ENCODE measurements around the gene MYL5.
A peak's percentile ranks its signal among the peaks of the same experiment; 100 is the strongest.
"Not testable (repeated sequence)": the region's sequence is repeated elsewhere in the genome, so short reads cannot be mapped to it uniquely, and the experiment has no call there.

MYL5 gene

GRCh38 chr4:674172-675035 is at the start of gene MYL5, which contains the start of gene ATP5ME:
TSS of gene MYL5 (plus strand) at chr4:674542. CDS start at chr4:678027, 3,485 bp downstream.
TSS of gene ATP5ME (minus strand) at chr4:674276. CDS start at chr4:674247, 29 bp downstream.
- DNase-seq (ENCODE audit: low read depth in 2 of 2) = peak; percentile 97 to 99

DNA sequence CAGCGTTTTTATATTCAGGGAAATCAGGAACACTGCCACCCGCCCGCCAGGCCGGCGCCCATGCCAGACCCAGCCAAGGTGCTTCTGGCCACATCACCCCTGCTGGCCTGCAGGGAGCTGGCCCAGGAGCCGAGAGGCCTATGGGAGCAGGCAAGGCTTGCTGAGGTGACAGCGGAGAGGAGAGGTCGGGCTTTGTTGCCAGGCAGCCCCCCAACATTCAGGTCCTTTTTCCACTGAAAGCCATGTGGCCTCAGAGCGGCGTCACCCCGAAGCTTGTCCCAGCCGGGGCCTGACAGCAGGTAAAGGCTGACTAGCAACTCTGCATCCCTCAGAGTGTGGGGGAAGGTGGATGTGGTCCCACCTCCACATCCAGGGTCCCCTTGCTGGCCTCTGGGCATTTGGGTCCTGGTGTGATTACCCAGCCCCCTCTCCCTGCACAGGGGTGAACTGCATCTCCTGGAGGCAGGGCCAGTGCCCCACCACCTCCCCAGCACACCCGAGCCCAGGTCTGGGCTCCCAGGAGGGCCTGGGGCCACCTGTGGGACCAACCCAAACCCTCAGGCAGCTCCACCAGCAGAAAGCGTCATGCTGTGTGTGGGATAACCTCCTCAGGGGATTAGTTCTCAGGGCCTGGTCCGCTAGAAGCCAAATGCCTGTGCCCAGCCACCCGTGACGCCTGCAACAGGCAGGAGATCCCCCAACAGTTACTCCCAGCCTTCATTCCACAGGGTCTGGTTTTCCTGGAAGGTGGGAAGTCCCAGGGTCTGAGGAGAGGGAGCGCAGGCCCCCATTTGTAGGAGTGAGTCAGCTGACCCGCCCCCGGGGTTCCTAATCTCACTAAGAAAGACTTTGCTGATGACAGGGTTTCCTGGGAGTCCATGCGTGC is 49.4 kb upstream of the MYL5 start, which contains the start of gene PDE6B:
PDE6B (plus strand) TSS at position 869 of the 886 bp plus-strand sequence. CDS start 54 bp downstream, outside the sequence.
- no peak for DNase-seq (ENCODE audit: low read depth in 2 of 2)

DNA sequence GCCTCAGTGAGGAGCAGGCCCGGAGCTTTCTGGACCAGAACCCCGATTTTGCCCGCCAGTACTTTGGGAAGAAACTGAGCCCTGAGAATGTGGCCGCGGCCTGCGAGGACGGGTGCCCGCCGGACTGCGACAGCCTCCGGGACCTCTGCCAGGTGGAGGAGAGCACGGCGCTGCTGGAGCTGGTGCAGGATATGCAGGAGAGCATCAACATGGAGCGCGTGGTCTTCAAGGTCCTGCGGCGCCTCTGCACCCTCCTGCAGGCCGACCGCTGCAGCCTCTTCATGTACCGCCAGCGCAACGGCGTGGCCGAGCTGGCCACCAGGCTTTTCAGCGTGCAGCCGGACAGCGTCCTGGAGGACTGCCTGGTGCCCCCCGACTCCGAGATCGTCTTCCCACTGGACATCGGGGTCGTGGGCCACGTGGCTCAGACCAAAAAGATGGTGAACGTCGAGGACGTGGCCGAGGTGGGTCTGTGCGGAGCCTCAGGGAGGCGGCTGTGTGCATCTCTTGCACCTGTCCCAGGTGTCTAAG is 48.6 kb upstream of the MYL5 start:
- no peak for DNase-seq (ENCODE audit: low read depth in 2 of 2)

- no peak for DNase-seq (ENCODE audit: low read depth in 2 of 2)
These were observed 47.9 kb upstream of the MYL5 start for GRCh38 chr4:626201-627091.

- no peak for DNase-seq (ENCODE audit: low read depth in 2 of 2)
These were observed 46.8 kb upstream of the MYL5 start for GRCh38 chr4:627347-628125.

GRCh38 chr4:628311-628741 is 46.0 kb upstream of the MYL5 start:
- DNase-seq (ENCODE audit: low read depth in 2 of 2) = no peak

DNA sequence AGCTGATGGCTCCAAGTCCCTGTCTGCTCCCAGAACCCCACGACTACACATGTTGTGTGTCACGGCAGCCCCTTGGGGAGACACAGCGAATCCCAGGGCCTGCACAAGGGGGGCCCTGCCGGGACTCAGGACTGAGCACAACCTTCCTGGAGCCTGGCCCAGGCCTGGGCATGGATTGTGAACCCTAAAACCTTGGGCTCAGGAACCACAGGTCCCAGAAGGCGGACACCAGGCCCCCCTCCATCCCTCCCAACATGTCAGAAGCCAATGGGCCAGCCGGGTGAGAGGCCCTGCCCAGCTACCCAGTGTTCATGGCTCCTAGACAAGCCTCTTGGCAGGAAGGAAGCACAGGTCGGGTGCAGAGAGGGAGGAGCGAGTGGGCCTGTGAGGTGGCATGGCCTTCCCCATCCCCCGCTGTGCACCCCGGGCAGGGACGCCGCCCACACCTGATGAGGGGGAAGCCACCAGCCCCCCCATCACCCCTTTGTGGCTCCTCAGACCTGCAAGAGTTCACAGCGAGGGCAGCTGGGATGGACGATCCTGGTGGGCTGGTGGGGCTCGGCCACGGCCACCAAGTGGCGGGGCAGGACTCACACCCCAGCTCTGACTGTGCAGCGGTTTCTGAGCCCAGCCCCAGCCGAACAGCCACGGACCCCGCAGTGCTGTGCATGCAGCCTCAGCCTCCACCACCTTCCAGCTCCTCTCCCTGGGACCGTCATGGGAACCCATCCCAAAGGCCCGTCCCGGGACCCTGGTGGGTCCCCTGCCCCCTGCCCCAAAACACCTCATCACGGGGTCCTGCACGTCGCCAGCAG is 45.3 kb upstream of the MYL5 start:
- DNase-seq (ENCODE audit: low read depth in 2 of 2) = no peak

GRCh38 chr4:629636-629914 is 44.8 kb upstream of the MYL5 start:
- no peak for DNase-seq (ENCODE audit: low read depth in 2 of 2)

DNA sequence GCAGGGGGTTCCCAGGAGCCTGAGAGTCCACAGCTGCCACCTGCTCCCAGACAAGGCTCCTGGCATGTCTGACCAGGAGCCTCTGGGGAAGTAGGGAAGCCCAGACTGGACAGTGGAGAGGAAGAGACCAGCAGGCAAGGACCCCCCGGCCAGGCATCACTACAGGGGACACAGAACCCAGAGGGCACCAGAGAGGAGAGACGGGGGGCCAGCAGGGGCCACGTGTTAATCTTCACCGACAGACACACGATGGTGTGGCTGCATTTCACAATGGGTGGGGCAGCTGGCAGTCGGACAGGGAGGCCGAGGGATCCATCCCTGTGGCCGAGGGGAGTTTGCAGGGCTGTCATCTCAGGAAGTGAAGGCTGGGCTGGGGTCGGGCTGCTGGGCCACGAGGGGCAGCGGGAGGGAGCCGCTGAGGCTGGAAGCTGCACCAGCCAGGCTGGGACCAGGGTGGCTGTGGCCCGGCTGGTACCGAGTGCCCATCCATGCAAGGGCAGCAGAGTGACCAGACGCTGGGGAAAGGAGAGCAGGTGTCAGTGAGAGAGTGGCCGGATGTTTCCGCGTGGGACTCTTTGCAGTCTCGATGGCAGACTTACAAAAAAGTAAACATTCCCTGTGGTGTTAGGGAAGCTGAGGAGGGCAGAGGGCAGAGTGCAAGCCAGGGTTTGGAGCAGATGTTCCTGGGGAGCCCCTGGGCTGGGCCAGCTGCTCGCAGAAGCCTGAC is 44.3 kb upstream of the MYL5 start:
- DNase-seq (ENCODE audit: low read depth in 2 of 2) = no peak

- DNase-seq (ENCODE audit: low read depth in 2 of 2) = no peak
These were observed 43.7 kb upstream of the MYL5 start for GRCh38 chr4:630656-631055.

- no peak for DNase-seq (ENCODE audit: low read depth in 2 of 2)
These were observed 42.0 kb upstream of the MYL5 start for GRCh38 chr4:632196-632790.

GRCh38 chr4:632926-633325 is 41.4 kb upstream of the MYL5 start:
- no peak for DNase-seq (ENCODE audit: low read depth in 2 of 2)

DNA sequence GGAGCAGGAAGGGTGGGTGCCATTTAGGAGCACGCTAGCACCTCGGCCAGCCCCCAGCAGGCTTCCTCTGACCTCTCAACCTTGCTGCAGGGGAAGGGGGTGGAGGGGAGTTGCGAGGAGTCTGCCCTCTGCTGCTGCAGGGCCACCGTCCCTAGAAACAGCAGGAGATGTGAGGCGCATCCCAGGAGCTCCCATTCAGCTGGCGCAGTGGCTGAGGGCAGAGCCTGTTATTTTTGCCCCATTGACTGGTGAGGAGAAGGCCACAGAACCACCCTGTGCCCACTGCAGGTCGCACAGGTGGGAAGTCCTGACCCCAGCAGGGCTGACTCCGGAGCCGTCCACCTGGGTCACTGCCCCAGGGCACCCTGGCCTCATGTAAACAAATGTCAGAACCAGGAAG is 40.9 kb upstream of the MYL5 start:
- no peak for DNase-seq (ENCODE audit: low read depth in 2 of 2)

DNA sequence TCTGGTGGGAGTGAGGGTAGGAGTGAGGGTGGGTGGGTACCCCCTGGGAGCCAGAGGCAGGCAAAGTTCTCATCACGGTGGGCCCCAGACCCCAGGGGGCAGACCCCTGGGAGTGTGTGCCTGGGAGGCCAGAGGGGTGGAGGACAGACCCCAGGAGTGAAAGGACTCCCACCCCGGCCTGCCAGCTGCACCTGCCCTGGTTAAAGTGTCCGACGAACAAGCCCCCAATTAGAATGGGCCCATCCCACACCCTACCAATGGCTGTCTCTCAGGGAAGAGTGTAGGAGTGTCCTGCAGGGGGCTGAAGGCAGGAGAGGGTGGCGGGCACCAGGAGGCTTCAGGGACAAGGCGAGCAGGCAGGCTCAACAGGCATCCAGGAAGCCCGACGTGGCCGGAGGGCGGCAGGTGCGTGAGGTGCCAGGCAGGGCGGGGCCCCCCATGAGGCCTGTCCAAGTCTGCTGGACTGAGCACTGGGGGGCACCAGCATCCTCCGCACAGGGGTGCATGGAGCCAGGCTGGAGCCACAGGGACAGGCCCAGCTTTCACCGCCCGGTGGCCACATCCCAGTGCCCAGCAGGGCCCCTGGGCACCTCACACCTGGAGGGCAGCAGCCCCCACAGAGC is 40.3 kb upstream of the MYL5 start:
- no peak for DNase-seq (ENCODE audit: low read depth in 2 of 2)

GRCh38 chr4:634599-634985 is 39.8 kb upstream of the MYL5 start:
- DNase-seq (ENCODE audit: low read depth in 2 of 2) = no peak

GRCh38 chr4:635066-635835 is 39.1 kb upstream of the MYL5 start:
- not testable (repeated sequence) for DNase-seq (ENCODE audit: low read depth in 2 of 2)

DNA sequence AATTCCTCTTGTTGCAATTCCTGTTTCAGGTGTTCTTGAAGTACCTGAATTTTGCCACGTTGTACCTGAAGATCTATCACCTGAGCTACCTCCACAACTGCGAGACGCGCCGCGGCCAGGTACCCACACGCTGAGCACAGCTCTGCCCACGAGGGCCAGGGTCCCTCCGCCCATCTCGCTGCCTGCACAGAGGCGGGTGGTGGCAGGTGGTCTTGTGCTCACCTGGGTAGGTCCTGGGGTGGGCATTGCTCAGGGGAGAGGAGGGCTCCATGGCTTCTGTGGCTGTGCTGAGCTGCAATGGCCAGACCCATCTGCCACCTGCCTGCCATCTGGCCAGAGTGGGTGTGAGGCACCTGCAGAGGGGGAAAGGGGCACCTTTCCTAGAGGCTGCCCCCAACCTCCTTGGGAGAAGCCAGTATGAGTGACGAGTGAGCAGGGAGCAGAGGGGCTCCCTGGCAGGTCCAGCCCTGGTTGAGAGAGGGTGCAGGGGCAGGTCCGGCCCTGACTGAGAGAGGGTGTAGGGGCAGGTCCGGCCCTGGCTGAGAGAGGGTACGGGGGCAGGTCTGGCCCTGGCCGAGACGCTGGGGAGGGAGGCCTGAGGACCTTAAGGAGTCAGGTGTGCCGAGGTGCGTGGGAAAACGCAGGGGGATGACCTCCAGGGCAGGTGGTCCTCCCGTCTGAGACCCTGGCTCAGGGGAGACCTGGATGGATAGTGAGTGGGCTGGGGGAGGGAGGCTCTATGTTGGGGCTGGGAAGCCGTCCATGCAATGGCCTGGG is 38.3 kb upstream of the MYL5 start:
- no peak for DNase-seq (ENCODE audit: low read depth in 2 of 2)
